Activated CD8-positive, alpha-beta memory T cell treated with anti-CD3 and anti-CD28 coated beads for 48 hours (primary cell): Measurements from ENCODE around the gene TBX2.
"Not testable (repeated sequence)": the region's sequence is repeated elsewhere in the genome, so short reads cannot be mapped to it uniquely, and the experiment has no call there.

Source experiments
- DNase-seq, 3 experiments: peaks; one replicate each; pipeline ENCODE4 v3.0.0-alpha.2; 2020; ENCODE audit warnings: low read depth in 2 of 3, low spot score in 2 of 3

Gene TBX2

DNA sequence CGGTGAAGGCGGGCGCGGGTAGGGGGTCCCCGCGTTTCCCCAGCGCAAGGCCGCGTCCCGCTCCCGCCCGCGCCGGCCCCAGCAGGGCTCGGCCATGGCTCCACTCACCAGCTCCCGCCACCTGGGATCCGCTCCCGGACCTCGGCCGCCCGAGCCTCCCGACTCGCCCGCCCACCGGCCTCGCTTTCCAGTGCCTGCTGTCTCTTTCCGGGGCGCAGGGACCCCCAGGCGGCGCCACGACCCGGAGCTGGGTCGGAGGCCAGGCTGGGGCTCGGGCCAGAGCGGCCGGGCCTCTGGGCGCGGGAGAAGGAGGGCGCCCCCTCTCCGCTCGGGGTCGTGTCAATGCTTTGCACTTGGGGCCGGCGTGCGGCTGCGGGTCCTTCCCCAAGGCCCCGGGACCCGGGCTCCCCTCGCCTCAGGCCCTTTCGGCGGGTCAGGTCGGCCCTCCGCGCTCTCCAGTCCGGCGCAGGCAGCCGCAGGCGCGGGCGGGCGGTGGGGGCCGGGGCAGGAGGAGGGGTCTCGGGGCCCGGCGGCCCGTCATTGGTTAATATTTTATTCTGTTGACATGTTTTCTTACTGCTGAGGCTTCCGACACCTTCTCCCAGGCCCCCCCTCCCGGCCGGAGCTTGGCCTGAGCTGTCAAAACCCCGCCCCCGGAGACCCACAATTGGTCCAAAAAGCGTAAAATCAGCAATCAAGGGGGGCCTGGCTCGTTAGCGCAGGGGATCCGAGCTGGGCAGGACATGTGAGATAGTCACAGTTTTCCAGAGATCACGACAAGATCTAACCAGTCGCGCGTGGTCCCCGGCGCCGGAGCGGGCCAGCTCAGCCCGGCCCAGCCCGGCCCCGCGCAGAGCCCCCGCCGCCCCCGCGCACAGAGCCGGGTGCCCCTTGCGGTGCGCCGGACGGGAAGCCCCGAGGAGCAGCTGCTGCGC lies at the start of gene TBX2:
TSS of gene TBX2 (plus strand) at position 713 of the 935 bp plus-strand sequence. CDS start 334 bp downstream, outside the sequence.
- DNase-seq, result no peak

DNA sequence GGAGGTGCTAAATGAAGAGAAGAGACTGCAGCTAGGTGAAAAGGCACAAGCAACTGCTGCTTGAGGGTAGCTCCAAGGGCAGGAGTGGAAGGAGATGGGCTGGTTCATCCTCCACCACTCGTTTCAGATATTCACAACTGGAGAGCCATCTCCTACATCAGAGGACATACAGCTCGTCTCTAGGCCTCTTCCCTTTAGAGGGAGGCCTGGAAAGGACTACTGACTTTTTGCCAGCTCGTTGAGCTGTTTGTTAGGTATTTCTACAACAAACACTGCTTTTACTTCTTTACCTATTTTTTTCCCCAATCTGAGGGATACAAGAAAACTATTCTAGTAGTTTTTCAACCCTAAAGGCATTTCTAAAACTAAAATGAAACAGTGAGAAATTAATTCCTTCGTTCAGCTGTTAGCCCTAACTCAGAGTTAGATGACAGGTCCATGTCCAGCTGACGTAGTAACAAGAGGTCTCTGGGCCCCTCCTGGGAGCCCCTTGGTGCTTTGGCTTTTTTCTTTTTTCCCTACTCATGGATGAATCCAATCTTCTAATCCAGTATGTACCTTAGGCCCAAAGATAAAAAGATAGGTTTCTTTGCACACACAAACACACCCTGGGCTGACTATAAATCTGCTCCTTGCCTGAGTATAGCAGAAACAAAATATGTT lies 47.8 kb upstream of the TBX2 start:
- DNase-seq, result no peak

DNA sequence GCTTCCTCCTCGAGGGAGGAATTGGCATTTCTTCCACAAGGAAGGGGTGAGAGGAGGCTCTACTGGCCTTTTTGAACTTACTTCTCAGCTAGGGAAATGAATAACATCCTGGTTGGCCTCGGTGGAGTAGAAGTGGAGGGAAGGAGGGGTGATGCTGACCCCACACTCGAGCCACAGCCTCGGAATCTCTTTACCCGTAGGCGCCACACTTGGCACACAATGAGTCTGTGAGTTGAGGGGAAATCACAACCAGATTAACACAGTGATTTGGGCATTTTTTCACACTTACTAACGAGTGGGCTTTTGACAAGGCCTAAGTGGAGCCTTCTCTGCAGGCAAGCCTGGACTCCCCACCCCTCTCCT lies 47.3 kb upstream of the TBX2 start:
- no peak for DNase-seq

DNA sequence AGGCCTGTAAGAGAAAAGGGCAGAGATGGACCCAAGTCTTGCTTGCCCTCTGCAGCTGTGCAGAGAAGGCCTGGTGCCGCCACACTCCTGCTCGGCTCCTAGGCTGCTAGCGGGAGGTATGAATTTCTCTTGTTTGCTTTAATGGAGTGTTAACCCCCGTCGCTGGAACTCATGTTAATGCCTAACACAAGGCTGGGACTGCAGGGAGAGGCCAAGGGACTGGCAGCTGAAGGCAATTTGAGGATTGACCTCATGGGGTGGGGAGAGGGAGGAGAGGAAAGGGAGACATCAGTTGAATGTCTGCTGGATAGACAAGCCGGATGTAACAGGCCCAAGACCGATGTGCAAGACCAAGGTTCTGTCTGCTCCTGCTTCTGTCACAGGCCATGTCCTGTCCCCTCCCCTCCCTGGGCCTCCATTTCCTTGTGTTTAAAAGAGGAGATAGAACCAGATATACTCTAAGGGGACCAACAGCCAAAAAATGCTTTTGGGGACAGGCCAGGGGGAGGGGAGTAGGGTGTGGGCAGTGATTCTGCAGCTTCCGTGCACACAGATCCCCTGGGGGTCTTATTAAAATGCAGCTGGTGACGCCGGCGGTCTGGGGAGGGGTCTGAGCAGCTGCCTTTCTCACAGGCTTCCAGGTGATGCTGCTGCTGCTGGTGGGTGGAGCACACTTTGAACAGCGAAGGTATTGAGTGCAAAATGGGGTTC lies 46.7 kb upstream of the TBX2 start:
- DNase-seq, result no peak

DNA sequence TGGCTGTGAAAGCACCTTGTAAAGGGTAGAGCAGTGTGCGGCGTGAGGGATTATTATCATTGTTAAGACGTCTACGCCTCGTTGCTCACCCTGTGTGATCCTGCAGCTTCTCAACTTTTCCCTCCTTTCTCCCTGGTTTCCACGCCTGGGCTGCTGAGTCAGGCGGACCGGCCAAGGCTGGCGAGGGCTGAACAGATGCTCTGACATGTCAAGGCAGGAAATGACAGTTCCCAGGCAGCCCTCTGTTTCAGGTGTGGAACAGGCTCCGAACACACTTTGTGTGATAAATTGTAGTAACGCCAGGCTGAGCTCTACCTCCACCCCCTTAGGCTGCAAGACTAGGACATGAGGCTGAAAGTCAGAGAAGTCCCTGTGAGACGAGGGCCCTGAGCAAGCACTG lies 46.0 kb upstream of the TBX2 start:
- DNase-seq, result no peak

DNA sequence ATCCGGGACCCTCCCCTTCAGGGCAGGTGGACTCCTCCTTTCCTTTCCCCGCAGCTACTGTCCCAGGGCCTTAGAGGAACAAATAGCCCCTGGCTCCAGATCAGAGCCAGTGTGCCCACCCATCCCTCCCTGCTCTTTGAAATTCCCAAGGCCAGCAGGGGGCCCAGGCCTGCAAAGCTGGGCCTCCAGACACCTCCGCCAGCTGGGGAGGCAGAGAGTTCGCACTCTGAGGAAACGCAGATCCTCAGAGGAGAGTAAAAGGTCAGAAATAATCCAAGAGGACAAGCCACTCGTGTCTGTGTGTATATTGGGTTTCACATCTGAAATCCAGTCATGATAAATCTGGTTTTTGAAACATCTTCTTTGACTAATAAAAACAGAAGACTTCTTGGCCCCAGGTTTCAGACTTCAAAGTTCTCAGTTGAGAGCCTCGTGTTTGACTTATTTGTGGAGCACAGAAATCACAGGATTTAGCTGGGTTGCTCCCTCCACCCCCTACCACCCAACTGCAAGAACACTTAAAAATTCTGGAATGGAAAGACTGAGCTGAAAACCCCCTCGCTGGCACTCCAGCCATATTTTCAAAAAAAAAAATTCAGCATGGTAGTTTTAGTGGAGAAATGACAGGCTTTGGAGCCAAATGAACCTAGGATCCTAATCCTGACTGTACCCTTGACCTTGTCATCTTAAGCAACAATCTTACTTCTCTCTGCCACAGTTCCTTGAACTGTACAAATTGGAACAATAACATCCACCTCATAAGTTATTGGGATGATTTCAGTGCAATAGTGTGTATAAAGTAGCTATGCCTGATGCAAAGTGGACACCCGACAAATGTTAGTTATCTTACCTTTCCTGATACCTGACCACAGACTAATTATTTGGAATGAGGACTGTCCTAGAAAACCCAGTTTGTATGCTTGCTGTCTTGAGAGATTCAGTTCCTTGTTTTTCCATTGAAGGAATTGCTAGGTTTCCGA lies 44.5 kb upstream of the TBX2 start:
- no peak for DNase-seq

DNA sequence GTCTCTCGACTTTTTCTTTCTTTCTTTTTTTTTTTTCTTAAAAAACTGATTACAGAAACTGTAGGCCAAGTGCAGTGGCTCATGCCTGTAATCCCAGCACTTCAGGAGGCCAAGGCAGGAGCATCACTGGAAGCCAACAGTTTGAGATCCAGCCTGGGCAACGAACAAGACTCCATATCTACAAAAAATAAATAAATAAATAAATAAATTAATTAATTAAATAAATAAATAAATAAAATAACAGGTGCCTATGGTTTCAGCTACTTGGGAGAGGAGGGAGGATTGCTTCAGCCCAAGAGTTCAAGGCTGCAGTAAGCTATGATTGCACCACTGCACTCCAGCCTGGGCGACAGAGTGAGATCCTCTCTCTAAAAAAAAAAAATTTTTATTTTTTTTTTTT lies 42.6 kb upstream of the TBX2 start:
- DNase-seq, result not testable (repeated sequence)

DNA sequence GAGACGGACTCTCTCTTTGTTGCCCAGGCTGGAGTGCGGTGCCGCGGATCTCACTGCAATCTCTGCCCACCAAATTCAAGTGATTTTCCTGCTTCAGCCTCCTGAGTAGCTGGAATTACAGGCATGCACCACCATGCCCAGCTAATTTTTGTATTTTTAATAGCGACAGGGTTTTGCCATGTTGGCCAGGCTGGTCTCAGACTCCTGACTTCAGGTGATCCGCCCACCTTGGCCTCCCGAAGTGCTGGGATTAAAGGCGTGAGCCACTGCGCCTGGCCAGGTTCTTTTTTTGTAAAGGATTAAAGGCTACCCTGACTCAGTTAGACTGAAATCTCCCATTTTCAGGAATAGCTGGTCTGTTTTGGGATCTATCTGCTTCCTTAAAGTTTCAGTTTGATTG lies 40.1 kb upstream of the TBX2 start:
- not testable (repeated sequence) for DNase-seq

DNA sequence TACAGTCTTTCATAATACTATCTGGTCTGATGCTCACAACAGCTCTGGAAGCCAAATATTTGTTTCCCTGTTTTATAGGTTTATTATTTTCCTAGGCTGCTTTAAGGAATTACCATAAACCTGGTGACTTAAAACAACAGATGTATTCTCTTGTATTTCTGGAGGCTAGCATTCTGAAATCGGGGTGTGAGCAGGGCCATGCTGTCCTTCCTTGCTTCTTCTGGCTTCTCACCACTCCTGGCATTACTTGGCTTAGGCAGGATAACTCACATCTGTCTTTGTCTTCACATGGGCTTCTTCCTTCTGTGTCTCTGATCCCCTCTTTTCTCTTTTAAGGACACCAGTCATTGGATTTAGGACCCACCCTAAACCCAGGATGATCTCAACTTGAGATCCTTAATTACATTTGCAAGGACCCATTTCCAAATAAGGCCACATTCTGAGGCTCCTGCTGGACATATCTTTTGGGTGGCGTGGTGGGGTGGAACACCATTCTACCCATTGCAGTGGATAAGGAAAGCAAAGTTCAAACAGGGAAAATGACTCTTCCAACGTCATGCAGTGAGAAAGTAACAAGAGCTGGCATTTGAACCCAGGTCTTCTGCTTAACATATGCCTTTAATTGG lies 39.2 kb upstream of the TBX2 start:
- no peak for DNase-seq

DNA sequence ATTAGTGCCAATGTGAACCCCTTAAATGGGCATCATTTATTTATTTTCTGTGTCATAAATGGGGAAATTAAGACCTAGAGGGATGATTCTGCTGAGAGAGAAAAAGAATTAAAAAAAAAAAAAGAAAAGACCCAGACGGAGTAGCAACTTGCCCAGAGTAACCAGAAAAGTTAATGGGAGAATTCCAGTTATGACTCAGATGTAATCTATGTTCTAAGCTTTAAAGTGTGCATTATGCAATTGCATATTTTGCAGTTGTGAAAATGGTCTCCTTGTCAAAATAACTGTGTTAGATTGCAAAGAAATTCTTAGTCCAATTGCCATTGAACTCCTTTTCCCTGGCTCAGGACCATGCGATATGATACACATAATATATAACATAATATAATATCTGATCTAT lies 38.6 kb upstream of the TBX2 start:
- no peak for DNase-seq

DNA sequence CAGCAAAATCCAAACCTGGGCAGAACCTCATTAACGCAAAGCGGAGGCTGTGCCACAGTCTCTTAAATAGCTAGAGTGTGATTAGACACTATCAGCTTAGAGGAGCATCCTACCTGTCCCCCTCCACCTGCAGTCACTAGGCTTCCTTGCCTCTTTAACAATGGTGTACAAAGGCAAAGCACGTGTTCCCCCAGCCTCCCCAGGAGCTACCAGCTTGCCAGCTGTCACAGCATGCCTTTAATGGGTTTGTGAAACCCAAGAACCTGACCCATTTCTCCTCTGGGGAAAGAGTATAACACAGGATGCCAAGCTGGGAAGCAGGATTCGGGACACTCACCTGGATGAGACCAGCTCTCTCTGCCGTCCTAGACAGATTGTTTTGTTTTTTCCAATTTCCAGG lies 37.2 kb upstream of the TBX2 start:
- DNase-seq, result no peak

DNA sequence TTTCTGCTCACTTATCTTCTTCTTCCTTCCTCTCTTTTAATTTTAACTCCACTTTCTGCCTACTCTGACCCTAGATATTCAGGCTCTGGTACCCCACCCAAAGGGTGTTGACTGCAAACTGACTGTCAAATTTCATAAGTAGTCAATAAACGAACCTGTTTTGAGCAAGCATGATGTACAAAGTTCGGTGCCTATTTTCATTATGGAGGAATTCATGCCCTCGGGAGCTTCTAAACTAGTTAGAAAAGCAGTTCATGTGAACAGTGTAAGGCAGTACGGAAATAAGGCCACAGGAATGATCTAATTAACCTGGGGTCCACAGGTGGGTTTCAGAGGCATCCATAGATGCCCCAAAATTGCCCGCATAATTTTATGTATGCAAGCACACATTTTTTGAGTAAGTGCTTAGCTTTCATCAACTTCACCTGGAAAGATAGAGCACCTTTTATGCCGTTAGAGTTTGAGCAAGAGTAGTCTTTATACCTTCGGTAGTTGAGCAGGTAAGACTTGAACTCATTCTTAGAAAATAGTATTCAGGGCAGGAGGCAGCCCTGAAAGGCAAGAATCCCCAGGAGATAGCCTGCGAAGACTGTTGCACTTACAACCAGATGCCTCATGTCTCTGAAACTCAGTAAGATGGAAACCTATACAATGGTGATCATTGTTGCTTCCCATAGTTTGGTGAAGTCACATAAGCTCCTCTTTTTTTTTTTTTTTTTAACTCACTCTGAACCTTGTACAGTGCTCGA lies 36.6 kb upstream of the TBX2 start:
- DNase-seq, result no peak

DNA sequence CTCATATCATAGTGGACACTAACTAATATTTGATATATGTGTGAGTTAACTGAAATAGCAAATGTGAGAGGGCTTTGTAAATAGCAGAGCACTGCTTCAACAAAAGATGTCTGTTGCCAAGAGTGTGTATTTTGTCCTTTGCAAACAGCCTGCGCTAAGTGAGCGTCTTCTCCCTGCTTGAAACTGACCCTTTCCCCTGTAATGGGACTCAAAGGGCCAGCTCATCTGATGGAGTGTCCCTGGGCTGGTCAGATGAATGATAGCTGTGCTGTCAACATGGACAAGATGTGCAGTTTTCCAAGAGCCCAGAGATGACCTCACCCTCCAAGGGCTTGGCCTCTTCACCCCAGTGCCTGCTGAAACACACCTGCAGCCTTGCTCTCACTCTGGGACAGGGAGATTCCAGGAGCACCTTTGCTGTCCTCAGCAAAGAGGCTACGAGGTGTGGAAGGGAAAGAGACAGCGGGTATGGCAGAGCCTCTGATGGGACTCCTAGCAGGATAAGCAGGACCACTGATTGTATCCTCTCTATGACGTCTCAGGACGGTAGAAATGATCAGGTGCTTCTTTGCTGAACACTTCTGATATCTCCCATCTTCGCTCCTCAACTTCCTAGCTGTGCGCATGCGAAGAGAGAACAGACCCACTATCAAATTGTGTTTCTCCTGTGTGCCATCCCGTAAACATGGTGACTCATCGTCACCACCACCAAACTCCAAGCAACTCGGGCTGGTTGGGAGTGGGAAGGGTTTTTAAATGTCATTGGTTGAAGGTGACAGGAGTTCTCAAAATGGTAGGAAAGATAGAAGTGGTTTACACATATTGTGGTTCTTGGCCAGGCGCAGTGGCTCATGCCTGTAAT lies 35.8 kb upstream of the TBX2 start:
- no peak for DNase-seq

DNA sequence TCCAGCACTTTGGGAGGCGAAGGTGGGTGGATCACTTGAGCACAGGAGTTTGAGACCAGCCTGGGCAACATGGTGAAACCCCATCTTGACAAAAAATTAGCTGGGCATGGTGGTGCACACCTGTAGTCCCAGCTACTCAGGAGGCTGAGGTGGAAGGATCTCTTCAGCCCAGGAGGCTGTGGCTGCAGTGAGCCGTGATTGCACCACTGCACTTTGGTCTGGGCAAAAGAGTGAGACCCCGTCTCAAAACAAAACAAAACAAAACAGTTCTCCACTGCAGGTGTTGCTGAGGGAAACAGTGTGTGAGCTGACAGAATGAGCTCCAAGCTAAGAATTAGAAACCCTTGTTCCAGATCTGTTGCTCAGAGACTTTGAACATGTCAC lies 35.2 kb upstream of the TBX2 start:
- no peak for DNase-seq

DNA sequence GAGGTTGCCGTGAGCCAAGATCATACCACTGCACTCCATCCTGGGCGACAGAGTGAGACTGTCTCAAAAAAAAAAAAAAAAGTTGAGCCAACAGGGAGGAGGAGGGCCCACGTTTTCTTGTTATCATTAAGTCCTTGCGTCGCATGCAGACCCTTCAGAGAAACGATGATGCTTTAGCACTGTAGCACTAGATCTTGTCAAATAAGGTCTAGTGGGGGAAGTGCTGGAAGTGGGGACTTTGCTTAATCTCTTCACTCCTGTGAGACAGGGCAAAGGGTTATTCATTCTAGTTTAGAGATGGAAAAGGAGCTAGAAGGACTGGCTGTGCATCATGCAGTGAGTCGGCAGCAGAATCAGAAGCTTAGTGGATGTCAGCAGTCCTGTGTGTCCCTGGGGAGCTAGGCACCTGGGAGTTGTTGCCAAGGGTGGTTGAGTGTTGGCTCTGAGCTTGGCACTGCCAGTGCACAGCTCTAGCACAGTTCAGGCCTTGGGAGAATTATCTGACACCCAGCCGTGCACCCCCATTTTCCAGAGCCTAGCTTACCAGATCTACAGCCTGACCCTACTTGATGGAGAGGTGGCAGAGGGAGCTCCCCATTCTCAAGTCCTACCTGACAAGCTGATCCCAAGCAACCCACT lies 33.4 kb upstream of the TBX2 start:
- no peak for DNase-seq

DNA sequence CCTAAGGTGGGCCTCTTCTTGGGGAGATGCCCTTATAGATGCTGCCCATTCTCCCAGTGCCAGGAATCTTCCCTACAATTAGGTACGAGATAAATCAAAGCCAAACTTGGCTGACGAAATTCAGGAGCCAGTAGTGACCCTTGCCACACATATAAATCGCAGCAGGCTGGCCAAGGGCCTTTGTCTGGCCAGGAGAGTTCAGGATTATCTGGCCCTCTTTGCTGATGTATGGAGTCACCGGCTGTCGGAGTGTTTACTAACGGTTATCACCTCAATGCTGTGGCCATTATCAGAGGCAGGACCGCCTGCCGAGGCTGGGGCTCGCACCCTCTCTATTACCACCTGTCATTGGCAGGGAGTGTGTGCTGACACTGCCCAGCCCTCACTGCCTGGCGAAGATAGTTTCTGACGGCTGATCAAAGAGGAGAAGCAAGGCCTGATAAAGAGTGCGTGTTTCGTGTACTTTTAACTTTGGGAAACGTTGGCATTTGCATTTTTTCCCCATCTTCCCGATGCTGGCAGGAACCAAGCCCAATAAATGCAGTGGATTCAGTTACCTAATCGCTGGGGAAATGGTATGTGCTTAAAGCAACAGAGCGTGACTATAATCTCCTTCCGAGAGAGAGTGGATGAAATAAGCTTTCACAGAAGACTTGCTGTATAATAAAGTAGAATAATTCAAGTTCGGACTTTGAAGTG lies 32.8 kb upstream of the TBX2 start:
- DNase-seq, result no peak

DNA sequence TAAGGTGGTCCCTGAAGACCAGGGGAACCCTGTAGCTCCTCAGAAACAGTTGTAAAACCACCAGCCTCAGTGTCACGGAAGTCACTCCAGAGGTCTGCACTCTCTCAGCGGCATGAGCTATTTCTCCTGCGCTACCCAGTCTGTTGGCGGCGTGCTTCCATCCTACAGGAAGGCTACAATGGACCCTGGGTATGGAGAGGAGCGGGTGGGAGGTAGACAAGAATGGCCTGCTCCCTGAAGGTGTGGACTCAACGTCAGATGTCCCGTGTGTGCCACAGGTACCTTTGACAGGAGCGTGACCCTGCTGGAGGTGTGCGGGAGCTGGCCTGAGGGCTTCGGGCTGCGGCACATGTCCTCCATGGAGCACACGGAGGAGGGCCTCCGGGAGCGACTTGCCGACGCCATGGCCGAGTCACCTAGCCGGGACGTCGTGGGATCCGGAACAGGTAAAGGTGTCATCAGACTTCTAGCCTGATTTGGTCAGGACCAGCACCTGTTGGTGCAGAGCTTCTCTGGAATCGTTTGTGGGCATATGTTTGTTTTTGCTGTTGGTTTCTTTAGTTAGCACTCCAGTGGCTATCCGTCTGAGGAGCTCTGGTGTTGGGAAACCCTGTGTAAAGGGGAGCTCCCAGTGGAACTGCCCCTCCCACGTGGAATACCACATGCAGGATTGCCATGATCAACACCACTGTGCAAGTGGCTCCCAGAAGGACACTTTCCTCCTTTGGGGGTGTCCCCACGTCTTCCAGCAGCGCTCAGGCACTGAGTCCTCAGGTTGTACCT lies 31.4 kb upstream of the TBX2 start:
- no peak for DNase-seq
